Measurements from ENCODE around the gene ELK1. TPM values are rescaled to one million over a fixed set of nuclear protein-coding genes. Genes with fewer than 3 reads are reported as not detected.

ELK1 gene
- total RNA-seq, 1 experiment from 2014 or later, result 48.8 TPM

- TF ChIP-seq CTCF (IDR thresholded peaks at IDR 0.05; ENCODE audit: unreplicated experiment), result no peak
- ChIA-PET CTCF (no interaction called here), POLR2A (interaction anchor here (1.1 kb wide), 1 partner anchor 246 kb away, joined by 4 read pairs; the partner anchor contains the start of gene ZNF81)
Measured at GRCh38 chrX:47590984-47591383, 59.4 kb downstream of the ELK1 start.

GRCh38 chrX:47587906-47588735 lies 62.2 kb downstream of the ELK1 start:
- CTCF ChIA-PET, result interaction anchor here (0.6 to 1.0 kb wide), 2 partner anchors 19 to 49 kb away, joined by 3 to 4 read pairs; no protein-coding TSS in a partner anchor
- Mint-ChIP-seq H3K4me1 (ENCODE audit: insufficient read depth, unreplicated experiment) (peaks cover 6% of the 10 kb centered on the region), H3K9me3 (ENCODE audit: unreplicated experiment) (no peaks in the 10 kb centered on the region), H3K27me3 (ENCODE audit: insufficient read depth, unreplicated experiment) (no peaks in the 10 kb centered on the region), H3K27ac (ENCODE audit: low read depth, unreplicated experiment) (no peak overlapping the region), H3K4me3 (ENCODE audit: unreplicated experiment) (no peak overlapping the region), H3K36me3 (ENCODE audit: insufficient read depth, unreplicated experiment) (peaks cover 39% of the 10 kb centered on the region)
- intact Hi-C loops (cut with micrococcal nuclease), result no loop called here
- no peak for DNase-seq (ENCODE audit: unreplicated experiment)
- POLR2A ChIA-PET, result no interaction called here
- no peak for TF ChIP-seq CTCF (IDR thresholded peaks at IDR 0.05; ENCODE audit: unreplicated experiment)
- no TSS peak for BruUV-seq (replicated peaks)

More at GRCh38 chrX:47590984-47591383, 59.4 kb downstream of the ELK1 start:
- Mint-ChIP-seq H3K36me3 (ENCODE audit: insufficient read depth, unreplicated experiment) (peaks cover 15% of the 10 kb centered on the region), H3K4me1 (ENCODE audit: insufficient read depth, unreplicated experiment) (peaks cover 4% of the 10 kb centered on the region), H3K4me3 (ENCODE audit: unreplicated experiment) (no peak overlapping the region), H3K27ac (ENCODE audit: low read depth, unreplicated experiment) (no peak overlapping the region), H3K27me3 (ENCODE audit: insufficient read depth, unreplicated experiment) (no peaks in the 10 kb centered on the region), H3K9me3 (ENCODE audit: unreplicated experiment) (no peaks in the 10 kb centered on the region)
- no peak for DNase-seq (ENCODE audit: unreplicated experiment)
- BruUV-seq (replicated peaks), result no TSS peak
- intact Hi-C loops (cut with micrococcal nuclease), result no loop called here

DNA sequence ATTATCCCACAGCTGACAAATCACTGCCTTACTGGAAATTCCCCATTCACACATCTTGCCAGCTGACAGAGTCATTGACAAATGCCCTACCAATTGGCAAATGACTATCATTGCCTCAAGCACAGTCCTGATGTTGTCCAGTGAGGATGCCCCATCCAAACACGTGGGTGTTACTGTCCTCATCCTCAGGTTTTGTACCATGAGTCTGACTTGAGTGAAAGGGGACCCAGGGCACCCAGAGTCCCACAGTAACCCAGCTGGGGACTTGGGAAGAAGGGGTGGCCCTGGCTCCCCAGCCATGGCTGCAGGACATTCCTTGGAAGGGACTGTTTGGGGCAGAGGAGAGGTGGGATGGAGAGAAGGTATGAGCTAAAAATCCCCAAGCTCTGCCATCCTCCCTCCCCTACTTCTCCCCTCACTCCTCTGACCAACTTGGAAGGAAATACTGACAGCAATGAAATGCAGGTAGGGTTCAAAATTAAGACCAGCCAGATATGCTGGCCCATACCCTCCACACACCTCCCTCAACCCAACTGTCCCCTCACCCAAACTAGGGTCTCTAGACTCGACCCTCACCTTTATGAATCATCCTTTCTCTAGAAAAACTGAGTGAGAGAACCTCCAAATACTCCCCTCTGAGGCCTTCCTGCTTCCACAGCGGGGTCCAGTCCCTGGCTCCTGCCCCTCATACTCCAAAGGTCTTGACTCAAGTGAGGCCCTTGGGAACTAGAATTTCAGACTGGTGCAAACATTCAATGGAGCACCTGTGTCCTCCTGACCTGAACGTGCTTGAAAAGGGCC lies 63.1 kb downstream of the ELK1 start:
- Mint-ChIP-seq H3K4me1 (ENCODE audit: insufficient read depth, unreplicated experiment) (peaks cover 6% of the 10 kb centered on the region), H3K9me3 (ENCODE audit: unreplicated experiment) (no peaks in the 10 kb centered on the region), H3K36me3 (ENCODE audit: insufficient read depth, unreplicated experiment) (peaks cover 43% of the 10 kb centered on the region), H3K4me3 (ENCODE audit: unreplicated experiment) (no peak overlapping the region), H3K27me3 (ENCODE audit: insufficient read depth, unreplicated experiment) (no peaks in the 10 kb centered on the region), H3K27ac (ENCODE audit: low read depth, unreplicated experiment) (no peak overlapping the region)
- no TSS peak for BruUV-seq (replicated peaks)
- ChIA-PET POLR2A (interaction anchor here (0.7 kb wide), 1 partner anchor 9 kb away, joined by 3 read pairs; no protein-coding TSS in a partner anchor), CTCF (interaction anchor here (0.6 kb wide), 1 partner anchor 48 kb away, joined by 3 read pairs; no protein-coding TSS in a partner anchor)
- TF ChIP-seq CTCF (IDR thresholded peaks at IDR 0.05; ENCODE audit: unreplicated experiment), result no peak
- DNase-seq (ENCODE audit: unreplicated experiment), result peak; percentile 49
- intact Hi-C loops (cut with micrococcal nuclease), result no loop called here
